ENCODE data around the gene AGO3. TPM values are rescaled to one million over a fixed set of nuclear protein-coding genes. Genes with fewer than 3 reads are reported as not detected.

Gene AGO3
- total RNA-seq, 6 experiments from 2014 or later = 18.3 to 24.0 (median 21.4) TPM

- Mint-ChIP-seq H3K9me3 (no peaks in the 10 kb centered on the region), H3K27me3 (ENCODE audit: insufficient read depth) (peaks cover 1% of the 10 kb centered on the region), H3K27ac (no peak overlapping the region), H3K4me3 (no peak overlapping the region), H3K36me3 (ENCODE audit: low read depth) (no peaks in the 10 kb centered on the region), H3K4me1 (ENCODE audit: low read depth) (peaks cover 77% of the 10 kb centered on the region)
- no peak for DNase-seq
- no peak for TF ChIP-seq CTCF (IDR thresholded peaks at IDR 0.05)
These were observed 181.9 kb downstream of the AGO3 start for GRCh38 chr1:36112823-36113222.

- Mint-ChIP-seq H3K4me3 (peak overlapping the region; percentile 50; the same call in 1 of the 2 replicates), H3K27me3 (ENCODE audit: insufficient read depth) (peaks cover 1% of the 10 kb centered on the region), H3K4me1 (ENCODE audit: low read depth) (peaks cover 63% of the 10 kb centered on the region), H3K36me3 (ENCODE audit: low read depth) (no peaks in the 10 kb centered on the region), H3K27ac (peak overlapping the region; percentile 98), H3K9me3 (no peaks in the 10 kb centered on the region)
- TF ChIP-seq CTCF (IDR thresholded peaks at IDR 0.05) = no peak
- no peak for DNase-seq
These were observed 183.5 kb downstream of the AGO3 start for GRCh38 chr1:36114371-36114770.

- no peak for TF ChIP-seq CTCF (IDR thresholded peaks at IDR 0.05)
- peaks cover 3% of the 10 kb centered on the region for H3K27me3 Mint-ChIP-seq (ENCODE audit: insufficient read depth)
- no peaks in the 10 kb centered on the region for H3K36me3 Mint-ChIP-seq (ENCODE audit: low read depth)
- H3K27ac Mint-ChIP-seq = peak overlapping the region; percentile 98
- H3K4me1 Mint-ChIP-seq (ENCODE audit: low read depth) = peaks cover 64% of the 10 kb centered on the region
- peak overlapping the region; percentile 74 for H3K4me3 Mint-ChIP-seq
- no peaks in the 10 kb centered on the region for H3K9me3 Mint-ChIP-seq
- DNase-seq = peak; percentile 75
These were observed 184.3 kb downstream of the AGO3 start for GRCh38 chr1:36115200-36115669.

GRCh38 chr1:36115931-36116330 is 185.0 kb downstream of the AGO3 start:
- H3K27ac Mint-ChIP-seq = peak overlapping the region; percentile 98
- peak; percentile 19 for DNase-seq

GRCh38 chr1:36116901-36117300 is 186.0 kb downstream of the AGO3 start:
- no peaks in the 10 kb centered on the region for H3K36me3 Mint-ChIP-seq (ENCODE audit: low read depth)
- H3K27me3 Mint-ChIP-seq (ENCODE audit: insufficient read depth) = peaks cover 3% of the 10 kb centered on the region
- no peak for TF ChIP-seq CTCF (IDR thresholded peaks at IDR 0.05)
- no peaks in the 10 kb centered on the region for H3K9me3 Mint-ChIP-seq
- H3K4me1 Mint-ChIP-seq (ENCODE audit: low read depth) = peaks cover 51% of the 10 kb centered on the region
- no peak overlapping the region for H3K4me3 Mint-ChIP-seq
- no peak for DNase-seq
- H3K27ac Mint-ChIP-seq = peak overlapping the region; percentile 98

More at GRCh38 chr1:36115931-36116330, 185.0 kb downstream of the AGO3 start:
- peaks cover 3% of the 10 kb centered on the region for H3K27me3 Mint-ChIP-seq (ENCODE audit: insufficient read depth)
- H3K9me3 Mint-ChIP-seq = no peaks in the 10 kb centered on the region
- no peaks in the 10 kb centered on the region for H3K36me3 Mint-ChIP-seq (ENCODE audit: low read depth)
- TF ChIP-seq CTCF (IDR thresholded peaks at IDR 0.05) = no peak
- peak overlapping the region; percentile 74; the same call in 1 of the 2 replicates for H3K4me3 Mint-ChIP-seq
- peaks cover 58% of the 10 kb centered on the region for H3K4me1 Mint-ChIP-seq (ENCODE audit: low read depth)
